Effector CD4-positive, alpha-beta T cell (primary cell): ENCODE measurements around the gene MAP4K3.

Source experiments
- DNase-seq: peaks from one replicate; pipeline ENCODE4 v3.0.0-alpha.2; 2020
- total RNA-seq: gene quantifications from one replicate; lab custom pipeline; 2026; lab: John Stamatoyannopoulos, UW

The MAP4K3 gene
- total RNA-seq: 21.8 reads per million, percentile 48 among the genes with 10 or more reads in this experiment

- peak; percentile 54 for DNase-seq
Observed at GRCh38 chr2:39436592-39437521, at the start of gene MAP4K3. MAP4K3 (minus strand) TSS chr2:39437285; CDS start chr2:39436987, 298 bp downstream.

- no peak for DNase-seq
Observed at GRCh38 chr2:39486071-39486470, 49.0 kb upstream of the MAP4K3 start.

- DNase-seq: no peak
Observed at GRCh38 chr2:39484620-39485495, 47.8 kb upstream of the MAP4K3 start.

- no peak for DNase-seq
Observed at GRCh38 chr2:39484206-39484605, 47.1 kb upstream of the MAP4K3 start.

GRCh38 chr2:39483534-39483933, 46.4 kb upstream of the MAP4K3 start:
- no peak for DNase-seq

GRCh38 chr2:39481611-39482010, 44.5 kb upstream of the MAP4K3 start:
- no peak for DNase-seq

GRCh38 chr2:39479696-39480095, 42.6 kb upstream of the MAP4K3 start:
- no peak for DNase-seq

GRCh38 chr2:39479053-39479670, 42.1 kb upstream of the MAP4K3 start:
- DNase-seq: no peak

GRCh38 chr2:39476524-39476923, 39.4 kb upstream of the MAP4K3 start:
- no peak for DNase-seq

GRCh38 chr2:39475006-39475405, 37.9 kb upstream of the MAP4K3 start:
- no peak for DNase-seq

GRCh38 chr2:39470580-39470979, 33.5 kb upstream of the MAP4K3 start:
- no peak for DNase-seq

- no peak for DNase-seq
Observed at GRCh38 chr2:39469807-39470206, 32.7 kb upstream of the MAP4K3 start.

- DNase-seq: no peak
Observed at GRCh38 chr2:39468579-39469451, 31.7 kb upstream of the MAP4K3 start.

GRCh38 chr2:39466311-39466710, 29.2 kb upstream of the MAP4K3 start:
- DNase-seq: no peak

GRCh38 chr2:39464864-39465263, 27.8 kb upstream of the MAP4K3 start:
- no peak for DNase-seq

- DNase-seq: no peak
Observed at GRCh38 chr2:39455826-39456225, 18.7 kb upstream of the MAP4K3 start.

GRCh38 chr2:39452396-39452795, 15.3 kb upstream of the MAP4K3 start:
- no peak for DNase-seq

GRCh38 chr2:39451954-39452353, 14.9 kb upstream of the MAP4K3 start:
- DNase-seq: no peak

GRCh38 chr2:39448169-39448502, 11.1 kb upstream of the MAP4K3 start:
- no peak for DNase-seq

- DNase-seq: no peak
Observed at GRCh38 chr2:39447266-39448168, 10.4 kb upstream of the MAP4K3 start.

GRCh38 chr2:39445934-39446333, 8.8 kb upstream of the MAP4K3 start:
- no peak for DNase-seq
